IMR-90 (cell line): ENCODE measurements around the gene TEC. TPM values are rescaled to one million over a fixed set of nuclear protein-coding genes. Genes with fewer than 3 reads are reported as not detected.

ENCODE experiments used
- ATAC-seq: fragments of 200-7000 bp; cut with Tn5 transposase; 2 replicates; pipeline ENCODE4 v1.9.1; 2020; ENCODE audit warnings: low read depth, mild to moderate bottlenecking, moderate library complexity
- BruUV-seq: library from RNA; stranded (reverse); fragments of 400-500 nt; replicated peaks from 2 replicates; lab custom pipeline; 2021; lab: Mats Ljungman, UMichigan
- CTCF ChIA-PET: fragments of 300-600 bp; formaldehyde crosslinking; extraction: SDS; loops from one replicate; lab custom pipeline; 2021; ENCODE audit warnings: antibody characterized with exemption; lab: Yijun Ruan, JAX
- POLR2A ChIA-PET: fragments of 300-600 bp; sonication (Branson Sonifier 250); formaldehyde crosslinking; loops from one replicate; lab custom pipeline; 2022; ENCODE audit warnings: antibody characterized with exemption; ENCODE audit not compliant: unreplicated experiment; lab: Charles Lee
- DNase-seq: peaks from one replicate; pipeline ENCODE4 v3.0.0; 2013
- H2AFZ ChIP-seq: replicated peaks from 2 replicates; pipeline ENCODE3; 2013; ENCODE audit warnings: low read length, mild to moderate bottlenecking; ENCODE audit not compliant: poor library complexity
- H2AK5ac ChIP-seq: 2 replicates; pipeline ENCODE4 v1.6.1; 2013; ENCODE audit warnings: low read depth, low read length, inconsistent platforms
- H2AK9ac ChIP-seq: replicated peaks from 2 replicates; pipeline ENCODE3; 2013; ENCODE audit warnings: mild to moderate bottlenecking, low read depth, low read length, moderate library complexity; ENCODE audit not compliant: poor library complexity
- H2BK120ac ChIP-seq: 2 replicates; pipeline ENCODE4 v1.6.1; 2013; ENCODE audit warnings: low read depth, low read length, inconsistent platforms
- H2BK15ac ChIP-seq: 3 replicates; pipeline ENCODE4 v1.6.1; 2013; ENCODE audit warnings: low read depth, low read length, inconsistent platforms
- H2BK20ac ChIP-seq: 2 replicates; pipeline ENCODE4 v1.6.1; 2013; ENCODE audit warnings: low read depth, mild to moderate bottlenecking, inconsistent platforms, low read length, moderate library complexity
- H2BK5ac ChIP-seq: 2 replicates; pipeline ENCODE4 v1.6.1; 2013; ENCODE audit warnings: mild to moderate bottlenecking, low read depth, low read length, inconsistent platforms; ENCODE audit not compliant: poor library complexity, severe bottlenecking
- H3K14ac ChIP-seq: replicated peaks from 2 replicates; pipeline ENCODE4 v1.6.1; 2013; ENCODE audit warnings: low read depth, low read length, inconsistent platforms
- H3K18ac ChIP-seq: 2 replicates; pipeline ENCODE4 v1.6.1; 2013; ENCODE audit warnings: low read depth, low read length, control low read depth
- H3K23ac ChIP-seq: 2 replicates; pipeline ENCODE4 v1.6.1; 2013; ENCODE audit warnings: low read depth, low read length, inconsistent platforms
- H3K27ac ChIP-seq: 2 replicates; pipeline ENCODE4 v1.5.1; 2013; ENCODE audit warnings: mild to moderate bottlenecking, control low read depth, low read length; ENCODE audit not compliant: insufficient read depth
- H3K27me3 ChIP-seq: 2 replicates; pipeline ENCODE4 v1.6.1; 2013; ENCODE audit warnings: low read length; ENCODE audit not compliant: control insufficient read depth, insufficient read depth
- H3K36me3 ChIP-seq: 2 replicates; pipeline ENCODE4 v1.6.1; 2013; ENCODE audit warnings: low read length, mixed read lengths; ENCODE audit not compliant: control insufficient read depth, insufficient read depth
- H3K4ac ChIP-seq: 2 replicates; pipeline ENCODE4 v1.6.1; 2013; ENCODE audit warnings: low read depth, low read length, inconsistent platforms
- H3K4me1 ChIP-seq: 2 replicates; pipeline ENCODE4 v1.6.1; 2013; ENCODE audit warnings: low read length, mixed read lengths; ENCODE audit not compliant: control insufficient read depth, insufficient read depth
- H3K4me2 ChIP-seq: 2 replicates; pipeline ENCODE4 v1.6.1; 2013; ENCODE audit warnings: low read depth, mild to moderate bottlenecking, control low read depth, low read length, moderate library complexity
- H3K4me3 ChIP-seq: 2 replicates; pipeline ENCODE4 v1.5.1; 2013; ENCODE audit warnings: low read depth, mild to moderate bottlenecking, control low read depth, low read length, moderate library complexity; ENCODE audit not compliant: insufficient read depth
- H3K56ac ChIP-seq: 2 replicates; pipeline ENCODE4 v1.6.1; 2013; ENCODE audit warnings: low read length, inconsistent platforms; ENCODE audit not compliant: insufficient read depth; ENCODE audit errors: extremely low read depth
- H3K79me1 ChIP-seq, 2 experiments: 2 replicates each; pipeline ENCODE4 v1.6.1; 2013; ENCODE audit warnings: low read length in 2 of 2, inconsistent platforms in 1 of 2, low read depth in 1 of 2
- H3K9ac ChIP-seq: 2 replicates; pipeline ENCODE4 v1.6.1; 2013; ENCODE audit warnings: low read depth, low read length, control low read depth
- H3K9me1 ChIP-seq: 2 replicates; pipeline ENCODE4 v1.6.1; 2013; ENCODE audit warnings: low read length, inconsistent platforms; ENCODE audit not compliant: insufficient read depth
- H3K9me3 ChIP-seq: 2 replicates; pipeline ENCODE4 v1.6.1; 2013; ENCODE audit warnings: low read length; ENCODE audit not compliant: control insufficient read depth, insufficient read depth
- H4K20me1 ChIP-seq: 2 replicates; pipeline ENCODE4 v1.6.1; 2013; ENCODE audit warnings: low read length, inconsistent platforms; ENCODE audit not compliant: insufficient read depth
- H4K5ac ChIP-seq: 2 replicates; pipeline ENCODE4 v1.6.1; 2013; ENCODE audit warnings: mild to moderate bottlenecking, low read depth, low read length, control low read depth
- H4K8ac ChIP-seq, 2 experiments: 2 replicates each; pipeline ENCODE4 v1.6.1; 2013; ENCODE audit warnings: low read depth in 2 of 2, low read length in 2 of 2, control low read depth in 1 of 2, inconsistent platforms in 1 of 2
- H4K91ac ChIP-seq: 2 replicates; pipeline ENCODE4 v1.6.1; 2013; ENCODE audit warnings: low read depth, low read length, inconsistent platforms; ENCODE audit not compliant: insufficient read depth
- BHLHE40 ChIP-seq: fragments of 150-350 bp; IDR thresholded peaks from 2 replicates; pipeline ENCODE4 v1.6.1; 2016; ENCODE audit warnings: mild to moderate bottlenecking, low read depth, low read length
- CTCF ChIP-seq: conservative IDR thresholded peaks from 2 replicates; pipeline ENCODE4 v1.5.1; 2012; ENCODE audit warnings: mild to moderate bottlenecking, low read depth, low read length, improper control_type of control experiment
- ELK1 ChIP-seq: fragments of 150-350 bp; IDR thresholded peaks from 2 replicates; pipeline ENCODE4 v1.6.1; 2016; ENCODE audit warnings: low read depth, mild to moderate bottlenecking, low read length, moderate library complexity, borderline replicate concordance
- FOS ChIP-seq: fragments of 150-350 bp; IDR thresholded peaks from 2 replicates; pipeline ENCODE4 v1.6.1; 2016; ENCODE audit warnings: low read depth, low read length
- MAZ ChIP-seq: IDR thresholded peaks from 2 replicates; pipeline ENCODE4 v1.6.1; 2012; ENCODE audit warnings: low read depth, mild to moderate bottlenecking, low read length, improper control_type of control experiment, moderate library complexity, borderline replicate concordance
- MXI1 ChIP-seq: IDR thresholded peaks from 2 replicates; pipeline ENCODE4 v1.6.1; 2012; ENCODE audit warnings: low read depth, mild to moderate bottlenecking, low read length, moderate library complexity, borderline replicate concordance
- POLR2A ChIP-seq: IDR thresholded peaks from 2 replicates; pipeline ENCODE4 v1.6.1; 2012; ENCODE audit warnings: mild to moderate bottlenecking, low read depth, low read length
- RCOR1 ChIP-seq: IDR thresholded peaks from 2 replicates; pipeline ENCODE4 v1.6.1; 2012; ENCODE audit warnings: mild to moderate bottlenecking, low read length, improper control_type of control experiment; ENCODE audit not compliant: insufficient replicate concordance
- RFX5 ChIP-seq: IDR thresholded peaks from 2 replicates; pipeline ENCODE4 v1.8.0; 2012; ENCODE audit warnings: low read depth, mild to moderate bottlenecking, low read length, moderate library complexity
- SMC3 ChIP-seq: fragments of 150-350 bp; IDR thresholded peaks from 2 replicates; pipeline ENCODE4 v1.6.1; 2016; ENCODE audit warnings: low read depth, mild to moderate bottlenecking, antibody characterized with exemption, low read length, moderate library complexity
- WGBS, 2 experiments: methylation state at CpG; one replicate each; pipeline versions ENCODE4 v1.1.5 to v1.1.7; 2013; ENCODE audit warnings: missing lambda C conversion rate in 2 of 2; ENCODE audit not compliant: insufficient read length in 1 of 2; ENCODE audit errors: extremely low coverage in 2 of 2; 5-methylcytosine and 5-hydroxymethylcytosine counted together
- dilution Hi-C: fragments of 300-500 bp; cut with HindIII; formaldehyde crosslinking; loops from one replicate; pipeline ENCODE4 v1.14.3; 2018; ENCODE audit warnings: low sequenced_read_pairs; ENCODE audit not compliant: unreplicated experiment
- in situ Hi-C: fragments of 300-500 bp; cut with MboI; formaldehyde crosslinking; loops from 3 replicates; pipeline ENCODE4 v1.14.3; 2019; ENCODE audit warnings: low sequenced_read_pairs, inconsistent platforms, mixed read lengths
- intact Hi-C: fragments of 100-400 bp; cut with micrococcal nuclease; formaldehyde crosslinking; loops from 2 replicates; pipeline ENCODE4 v1.10.0; 2022
- polyA plus RNA-seq, 3 experiments: library from polyadenylated mRNA; depleted of rRNA; stranded (reverse); fragments of >200 nt; gene quantifications; 2 replicates each; pipeline ENCODE4 v1.2.3, GENCODE V29; 2012; ENCODE audit warnings: low replicate concordance in 1 of 3
- total RNA-seq: library from RNA; depleted of rRNA; stranded (reverse); fragments of >200 nt; gene quantifications from 2 replicates; pipeline ENCODE4 v1.2.3, GENCODE V29; 2012

TEC gene
- total and polyA plus RNA-seq, 2 of the 4 experiments (the other 2 are of a cell fraction), result 0.39 to 0.54 TPM

- ATAC-seq (no peak), DNase-seq (no peak)
- ChIA-PET POLR2A (no interaction called here), CTCF (interaction anchor here (0.6 kb wide), 1 partner anchor 33 kb away, joined by 3 read pairs; no protein-coding TSS in a partner anchor)
- Histone ChIP-seq H3K79me1 (no peaks in the 10 kb centered on the region), H4K91ac (no peak overlapping the region), H2BK15ac (no peak overlapping the region), H3K27ac (no peak overlapping the region), H3K36me3 (no peaks in the 10 kb centered on the region), H3K4ac (no peak overlapping the region), H2BK5ac (no peak overlapping the region), H2AK9ac (no peak overlapping the region), H4K8ac (no peak overlapping the region), H3K4me2 (no peak overlapping the region), H3K4me3 (no peak overlapping the region), H2BK20ac (no peak overlapping the region), H3K27me3 (peaks cover 2% of the 10 kb centered on the region), H3K14ac (no peak overlapping the region), H2AK5ac (no peak overlapping the region), H3K9me3 (no peaks in the 10 kb centered on the region), H3K56ac (no peak overlapping the region), H4K20me1 (no peaks in the 10 kb centered on the region), H2BK120ac (no peak overlapping the region), H3K4me1 (peaks cover 4% of the 10 kb centered on the region; the same call in 1 of the 2 replicates), H2AFZ (no peak overlapping the region), H3K23ac (no peak overlapping the region), H4K5ac (no peak overlapping the region), H3K18ac (no peak overlapping the region), H3K9ac (no peak overlapping the region), H3K9me1 (no peaks in the 10 kb centered on the region; the same call in 1 of the 2 replicates)
- TF ChIP-seq POLR2A, result no peak
- no peak for TF ChIP-seq CTCF
- TF ChIP-seq MXI1, result no peak
- no peak for TF ChIP-seq SMC3
- no peak for TF ChIP-seq MAZ
- no peak for TF ChIP-seq RCOR1
- no peak for TF ChIP-seq FOS
- TF ChIP-seq ELK1, result no peak
- no peak for TF ChIP-seq RFX5
- no peak for TF ChIP-seq BHLHE40
- intact Hi-C loops, result no loop called here
- dilution Hi-C loops, result no loop called here
- in situ Hi-C loops, result no loop called here
- BruUV-seq, result no TSS peak
- WGBS, 2 experiments, result no CpG with 5 or more reads among the region's 1 CpG
These were observed 74.7 kb downstream of the TEC start for GRCh38 chr4:48194971-48195370.
